Subcutaneous abdominal adipose tissue (tissue), 5 donors: Measurements from ENCODE around the gene PDCD2.

Source experiments
- H3K27ac ChIP-seq: one replicate; pipeline ENCODE4 v1.7.0; 2013; ENCODE audit warnings: low read depth, mild to moderate bottlenecking, inconsistent platforms, low read length, moderate library complexity
- H3K27me3 ChIP-seq, 5 donors: one replicate each; pipeline ENCODE4 v1.7.0; 2013; ENCODE audit warnings: low read length in 5 of 5, inconsistent platforms in 1 of 5; ENCODE audit not compliant: control insufficient read depth in 5 of 5, insufficient read depth in 4 of 5
- H3K36me3 ChIP-seq, 5 donors: one replicate each; pipeline ENCODE4 v1.7.0; 2013; ENCODE audit warnings: low read length in 5 of 5; ENCODE audit not compliant: control insufficient read depth in 5 of 5, insufficient read depth in 5 of 5
- H3K4me1 ChIP-seq, 5 donors: one replicate each; pipeline ENCODE4 v1.7.0; 2013; ENCODE audit warnings: low read length in 5 of 5, mild to moderate bottlenecking in 3 of 5, moderate library complexity in 1 of 5; ENCODE audit not compliant: control insufficient read depth in 5 of 5, insufficient read depth in 5 of 5
- H3K4me3 ChIP-seq, 5 donors: one replicate each; pipeline ENCODE4 v1.7.0; 2013; ENCODE audit warnings: low read length in 5 of 5, low read depth in 1 of 5
- H3K9ac ChIP-seq, 5 donors: one replicate each; pipeline ENCODE4 v1.7.0; 2013; ENCODE audit warnings: low read length in 5 of 5, mild to moderate bottlenecking in 4 of 5, moderate library complexity in 3 of 5
- H3K9me3 ChIP-seq, 5 donors: one replicate each; pipeline ENCODE4 v1.7.0; 2013; ENCODE audit warnings: low read length in 5 of 5; ENCODE audit not compliant: control insufficient read depth in 5 of 5
- donor health status: healthy.
- donor health status: healthy.
- donor health status: healthy.
- donor health status: healthy.
- donor health status: healthy.

Gene PDCD2

DNA sequence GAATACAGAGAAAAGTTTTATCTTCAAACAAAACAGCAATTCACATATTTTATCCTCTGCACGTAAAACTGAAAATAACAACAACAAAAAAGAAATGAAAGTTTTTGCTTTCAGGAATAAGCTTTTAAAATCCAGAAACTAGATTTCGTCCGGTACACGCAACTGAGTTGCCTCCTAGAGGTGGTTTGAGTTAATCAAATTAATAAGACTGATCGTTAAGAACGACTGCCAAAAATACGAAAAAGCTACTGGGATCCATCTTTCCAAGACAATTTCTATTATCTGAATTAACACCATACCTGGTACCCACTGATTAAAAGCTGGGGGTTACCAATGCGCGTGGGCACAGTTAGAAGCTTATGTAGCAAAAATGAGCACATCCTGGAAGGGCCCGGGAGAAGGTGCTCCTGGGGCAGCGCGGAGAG, 669 bp downstream of the PDCD2 start:
- Histone ChIP-seq H3K4me1 (peaks cover 2 to 21% (median 18%) of the 10 kb centered on the region in 5 donors), H3K36me3 (peaks cover 18 to 40% (median 32%) of the 10 kb centered on the region in 5 donors), H3K27me3 (no peaks in the 10 kb centered on the region), H3K9ac (peak overlapping the region; percentile 39 to 94 (median 85)), H3K9me3 (no peaks in the 10 kb centered on the region), H3K27ac (peak overlapping the region; percentile 77), H3K4me3 (peak overlapping the region; percentile 73 to 98 (median 91))

GRCh38 chr6:170578909-170579308, 5.5 kb downstream of the PDCD2 start:
- H3K4me1 ChIP-seq: peaks cover 0 to 10% (median 8%) of the 10 kb centered on the region in 5 donors
- peaks cover 42 to 87% (median 65%) of the 10 kb centered on the region in 5 donors for H3K36me3 ChIP-seq
- H3K9me3 ChIP-seq: no peaks in the 10 kb centered on the region
- no peaks in the 10 kb centered on the region for H3K27me3 ChIP-seq
- no peak overlapping the region for H3K27ac ChIP-seq
- H3K9ac ChIP-seq: no peak overlapping the region
- no peak overlapping the region for H3K4me3 ChIP-seq

- H3K4me3 ChIP-seq: no peak overlapping the region
- H3K27me3 ChIP-seq: no peaks in the 10 kb centered on the region
- no peak overlapping the region for H3K9ac ChIP-seq
- no peak overlapping the region for H3K27ac ChIP-seq
- peaks cover 56 to 95% (median 69%) of the 10 kb centered on the region in 5 donors for H3K36me3 ChIP-seq
- no peaks in the 10 kb centered on the region for H3K4me1 ChIP-seq
- no peaks in the 10 kb centered on the region for H3K9me3 ChIP-seq
Measured at GRCh38 chr6:170575250-170575649, 9.2 kb downstream of the PDCD2 start.

- Histone ChIP-seq H3K27me3 (no peaks in the 10 kb centered on the region), H3K4me3 (no peak overlapping the region), H3K4me1 (no peaks in the 10 kb centered on the region), H3K9ac (no peak overlapping the region), H3K36me3 (peaks cover 58 to 93% (median 64%) of the 10 kb centered on the region in 5 donors), H3K9me3 (no peaks in the 10 kb centered on the region), H3K27ac (no peak overlapping the region)
Measured at GRCh38 chr6:170572704-170573466, 11.6 kb downstream of the PDCD2 start.

- H3K27me3 ChIP-seq: no peaks in the 10 kb centered on the region
Measured at GRCh38 chr6:170564936-170565530, 19.4 kb downstream of the PDCD2 start.

DNA sequence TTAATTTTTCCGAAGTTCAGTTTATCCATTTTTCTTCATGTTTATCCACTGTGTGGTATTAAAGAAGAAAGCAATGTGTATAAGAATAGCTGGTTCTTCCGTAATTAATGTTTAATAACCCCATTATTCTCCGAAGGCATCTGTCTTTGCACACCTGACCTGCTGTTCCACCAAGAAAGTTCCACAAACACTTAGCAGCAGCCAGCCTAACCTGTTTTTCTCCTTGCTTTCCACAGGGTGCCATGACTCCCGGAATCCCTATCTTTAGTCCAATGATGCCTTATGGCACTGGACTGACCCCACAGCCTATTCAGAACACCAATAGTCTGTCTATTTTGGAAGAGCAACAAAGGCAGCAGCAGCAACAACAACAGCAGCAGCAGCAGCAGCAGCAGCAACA, 22.9 kb downstream of the PDCD2 start:
- Histone ChIP-seq H3K4me3 (no peak overlapping the region), H3K27me3 (no peaks in the 10 kb centered on the region), H3K9me3 (no peaks in the 10 kb centered on the region), H3K9ac (no peak overlapping the region), H3K27ac (no peak overlapping the region), H3K36me3 (peaks cover 33 to 65% (median 43%) of the 10 kb centered on the region in 5 donors), H3K4me1 (peaks cover 0 to under 1% (median 0%) of the 10 kb centered on the region in 5 donors)

More at GRCh38 chr6:170564936-170565530, 19.4 kb downstream of the PDCD2 start:
- Histone ChIP-seq H3K36me3 (peaks cover 42 to 74% (median 61%) of the 10 kb centered on the region in 5 donors), H3K9me3 (no peaks in the 10 kb centered on the region), H3K27ac (no peak overlapping the region), H3K9ac (no peak overlapping the region), H3K4me1 (no peaks in the 10 kb centered on the region), H3K4me3 (no peak overlapping the region)

DNA sequence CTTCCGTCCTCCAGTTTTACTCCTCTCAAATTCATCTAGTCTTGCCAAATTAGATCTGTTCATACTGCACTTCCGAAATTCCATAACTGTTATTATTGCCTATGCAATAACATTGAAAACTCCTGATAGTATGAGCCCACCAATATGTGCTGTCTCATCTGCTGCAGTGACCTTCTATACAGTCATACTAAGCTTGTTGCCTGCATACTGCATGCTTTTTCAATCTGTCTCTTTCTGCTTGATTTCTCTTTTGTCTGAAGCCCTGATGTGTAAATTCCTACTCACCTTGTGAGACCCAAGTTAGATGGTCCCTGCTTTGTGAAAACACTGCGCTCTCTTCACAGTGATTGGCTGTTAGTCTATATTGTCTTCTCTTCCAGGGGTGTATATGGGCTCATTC, 29.1 kb downstream of the PDCD2 start:
- Histone ChIP-seq H3K4me3 (peak overlapping the region; percentile 83 to 100 (median 98)), H3K9ac (peak overlapping the region; percentile 57 to 99 (median 99)), H3K27me3 (no peaks in the 10 kb centered on the region), H3K36me3 (peaks cover 0 to 25% (median 14%) of the 10 kb centered on the region in 5 donors), H3K4me1 (peaks cover 12 to 51% (median 43%) of the 10 kb centered on the region in 5 donors), H3K27ac (no peak overlapping the region), H3K9me3 (no peaks in the 10 kb centered on the region)

DNA sequence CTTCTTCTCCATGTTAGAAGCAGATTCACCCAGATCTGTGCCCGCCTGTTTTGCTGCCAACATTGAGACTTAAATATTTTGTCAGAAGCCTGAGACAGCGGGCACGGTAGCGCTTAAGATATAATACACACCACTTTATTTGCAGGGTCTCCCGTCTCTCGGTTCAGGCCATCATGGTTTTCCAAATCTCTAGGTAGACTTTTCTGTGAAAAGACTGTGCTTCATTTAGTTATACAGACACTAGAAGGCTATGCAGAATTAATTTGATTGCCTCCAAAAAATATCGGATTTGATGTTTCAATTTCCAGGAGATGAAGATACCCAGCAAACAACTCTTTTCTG, 29.7 kb downstream of the PDCD2 start:
- H3K4me1 ChIP-seq: peaks cover 12 to 57% (median 48%) of the 10 kb centered on the region in 5 donors
- no peaks in the 10 kb centered on the region for H3K27me3 ChIP-seq
- peak overlapping the region; percentile 83 to 100 (median 98) for H3K4me3 ChIP-seq
- H3K9ac ChIP-seq: peak overlapping the region; percentile 97 to 99 (median 99)
- H3K36me3 ChIP-seq: peaks cover 4 to 31% (median 11%) of the 10 kb centered on the region in 5 donors
- H3K9me3 ChIP-seq: no peaks in the 10 kb centered on the region
- peak overlapping the region; percentile 82 for H3K27ac ChIP-seq

DNA sequence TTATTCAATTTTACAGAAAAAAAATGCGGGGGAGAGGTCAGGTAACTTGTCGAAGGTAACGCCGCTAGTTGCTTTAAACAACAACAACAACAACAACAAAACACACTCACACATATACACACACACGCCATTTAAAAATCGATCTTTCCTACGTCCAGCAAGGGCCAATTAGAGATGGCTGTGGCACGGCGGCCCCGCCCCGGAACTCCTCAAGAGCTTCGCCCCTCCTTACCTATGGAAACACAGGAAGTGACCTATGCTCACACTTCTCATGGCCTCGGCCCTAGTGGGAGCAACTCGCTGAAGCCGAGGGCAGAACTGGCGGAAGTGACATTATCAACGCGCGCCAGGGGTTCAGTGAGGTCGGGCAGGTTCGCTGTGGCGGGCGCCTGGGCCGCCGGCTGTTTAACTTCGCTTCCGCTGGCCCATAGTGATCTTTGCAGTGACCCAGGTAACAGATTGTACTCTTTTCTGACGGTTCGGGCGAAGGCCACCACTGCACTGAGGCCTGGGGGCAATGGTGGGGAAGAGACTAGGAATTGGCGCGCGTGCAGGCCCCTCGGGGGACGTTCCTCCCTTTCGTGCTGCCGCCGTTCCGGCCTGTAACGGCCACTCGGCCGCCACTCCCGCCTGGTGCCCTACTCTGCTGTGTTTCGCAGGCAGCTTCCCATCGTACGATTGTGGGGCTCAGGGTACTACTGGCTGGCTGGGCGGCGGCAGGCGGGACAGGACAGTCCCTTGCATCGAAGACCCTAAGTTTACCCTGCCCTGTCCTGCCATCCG, 30.2 kb downstream of the PDCD2 start, which contains the start of gene TBP:
Gene TBP (plus strand): TSS at position 357 of the 783 bp plus-strand sequence. CDS start 2,661 bp downstream, outside the sequence.
- Histone ChIP-seq H3K27me3 (no peaks in the 10 kb centered on the region), H3K9ac (peak within 1 kb of the TSS; percentile 97 to 99 (median 99)), H3K36me3 (peaks cover 5 to 31% (median 9%) of the 10 kb centered on the region in 5 donors), H3K9me3 (no peaks in the 10 kb centered on the region), H3K4me1 (peaks cover 12 to 62% (median 54%) of the 10 kb centered on the region in 5 donors), H3K27ac (peak within 1 kb of the TSS; percentile 82), H3K4me3 (peak within 1 kb of the TSS; percentile 83 to 100 (median 99))
